HG02763 (cell line): ENCODE data around the gene ILRUN.
"Not testable (repeated sequence)": the region's sequence is repeated elsewhere in the genome, so short reads cannot be mapped to it uniquely, and the experiment has no call there.

Experiments used
- ATAC-seq: cut with Tn5 transposase; IDR thresholded peaks from one replicate; pipeline ENCODE4 v1.9.1; 2021; ENCODE audit warnings: mild to moderate bottlenecking, moderate library complexity; ENCODE audit not compliant: unreplicated experiment

ILRUN gene

DNA sequence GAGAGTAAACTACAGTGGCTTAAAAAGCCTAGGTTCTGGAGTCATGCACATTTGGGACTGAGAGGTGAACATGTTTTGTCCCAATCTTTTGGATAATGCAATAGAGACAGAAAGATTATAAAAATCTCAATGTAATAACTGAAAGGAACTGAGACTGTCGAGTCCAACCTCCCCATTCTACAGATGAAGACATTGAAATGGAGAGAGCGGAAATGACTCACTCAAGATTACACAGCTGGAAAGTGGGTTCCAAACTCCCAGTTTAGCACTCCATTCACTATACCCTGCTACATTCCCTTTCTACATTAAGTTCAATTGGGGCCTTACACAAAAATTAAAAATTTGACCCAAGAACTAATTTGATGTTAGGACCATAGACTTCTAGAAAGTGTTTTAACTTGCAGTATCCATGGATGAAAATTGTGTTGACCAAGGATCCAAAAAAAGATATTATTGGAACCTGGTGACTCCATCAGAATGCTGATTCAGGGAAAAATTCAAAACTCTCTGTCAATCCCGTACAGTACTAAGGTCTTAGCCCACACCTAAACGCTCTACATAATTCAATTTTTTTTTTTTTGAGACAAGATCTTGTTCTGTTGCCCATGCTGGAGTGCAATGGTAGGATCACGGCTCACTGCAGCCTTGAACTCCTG, 1.5 kb upstream of the ILRUN start:
- no peak for ATAC-seq

GRCh38 chr6:34697544-34697836, 923 bp upstream of the ILRUN start:
- ATAC-seq, result no peak

DNA sequence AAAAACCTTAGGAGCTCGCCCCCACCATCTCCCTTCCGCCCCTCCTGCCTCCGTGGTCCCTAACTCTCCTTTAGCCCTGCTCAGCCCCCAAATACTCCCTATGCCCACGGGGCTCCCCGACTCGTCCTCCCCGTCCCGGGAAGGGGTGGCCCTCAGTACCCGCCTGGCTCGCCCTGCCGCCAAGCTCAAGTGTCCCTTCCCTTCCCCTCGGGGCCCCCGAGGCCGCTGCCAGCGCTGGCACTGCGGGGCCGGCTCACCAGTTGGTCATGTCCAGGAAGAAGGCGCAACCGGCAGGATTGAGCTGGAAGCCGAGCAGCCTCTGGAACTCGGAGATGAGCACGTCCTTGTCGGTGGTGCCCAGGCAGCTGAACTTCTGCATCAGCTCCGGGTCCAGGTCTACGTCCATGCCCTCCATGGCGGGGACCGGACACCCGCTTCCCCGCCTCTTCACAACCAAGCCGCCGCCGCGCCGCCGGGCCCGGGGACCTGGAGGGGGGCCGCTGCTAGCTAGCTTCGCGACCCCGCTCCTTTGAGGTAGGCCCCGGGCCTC, 303 bp downstream of the ILRUN start:
- peak; percentile 33 for ATAC-seq

DNA sequence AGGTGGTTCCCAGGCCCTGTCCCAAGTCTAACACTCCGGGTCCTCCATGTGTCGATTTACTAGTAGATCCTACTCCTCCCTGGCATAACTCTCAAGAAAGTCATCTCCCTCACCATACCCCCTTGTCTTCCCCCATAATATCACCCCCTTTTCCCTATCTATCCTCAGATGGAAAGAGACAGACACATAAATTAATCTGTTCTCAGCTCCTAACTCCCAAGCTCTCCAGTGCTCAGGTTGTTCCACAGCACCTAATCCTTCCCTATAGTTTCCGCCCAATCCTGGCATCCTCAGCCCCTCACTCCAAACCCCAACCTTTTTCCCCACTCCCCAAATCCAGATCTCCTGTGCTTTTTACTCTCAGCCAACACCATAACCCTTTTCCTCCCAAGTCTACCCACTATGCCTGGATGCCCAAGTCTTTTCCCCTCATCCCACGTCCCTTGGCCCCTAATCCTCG, 808 bp downstream of the ILRUN start:
- no peak for ATAC-seq

DNA sequence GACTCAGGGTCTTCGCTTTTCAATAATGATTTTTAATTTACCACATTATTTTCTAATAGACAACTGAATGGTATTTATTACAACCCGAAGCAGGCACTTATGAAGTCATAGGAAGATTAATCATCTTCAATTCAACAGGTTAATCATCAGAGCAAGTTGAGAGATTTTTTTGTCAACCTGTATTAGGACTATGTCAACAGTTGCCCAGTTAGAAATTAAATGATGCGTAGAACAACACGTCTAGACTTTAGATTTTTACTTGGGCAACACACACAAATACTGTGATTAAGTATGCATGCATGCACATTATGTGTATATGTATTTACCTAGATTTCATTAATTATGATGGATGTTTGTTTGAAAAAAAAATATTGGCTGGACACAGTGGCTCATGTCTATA, 4.3 kb downstream of the ILRUN start:
- ATAC-seq, result no peak

DNA sequence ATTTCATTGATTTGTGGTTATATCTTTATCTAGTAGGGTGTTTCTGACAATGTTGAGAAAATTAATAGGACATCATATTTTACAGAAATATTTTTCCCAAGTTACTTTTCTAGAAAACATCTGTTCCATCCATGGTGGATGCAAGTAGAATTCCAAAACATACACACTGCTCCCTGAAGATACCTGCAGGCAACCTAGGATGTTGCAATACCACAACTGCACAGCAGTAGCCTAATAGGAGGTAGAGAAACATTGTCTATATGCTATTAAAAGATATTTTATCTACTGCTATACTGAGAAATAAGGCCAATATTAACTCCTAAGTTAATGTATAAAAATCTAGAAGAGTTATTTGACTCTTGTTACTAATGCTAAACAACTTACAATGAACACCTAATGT, 6.8 kb downstream of the ILRUN start:
- no peak for ATAC-seq

- ATAC-seq, result no peak
Observed at GRCh38 chr6:34688956-34689355, 7.6 kb downstream of the ILRUN start.

GRCh38 chr6:34684919-34685318, 11.6 kb downstream of the ILRUN start:
- ATAC-seq, result no peak

GRCh38 chr6:34684364-34684763, 12.2 kb downstream of the ILRUN start:
- ATAC-seq, result no peak

GRCh38 chr6:34680802-34681515, 15.6 kb downstream of the ILRUN start:
- no peak for ATAC-seq

- not testable (repeated sequence) for ATAC-seq
Observed at GRCh38 chr6:34680313-34680712, 16.3 kb downstream of the ILRUN start.

DNA sequence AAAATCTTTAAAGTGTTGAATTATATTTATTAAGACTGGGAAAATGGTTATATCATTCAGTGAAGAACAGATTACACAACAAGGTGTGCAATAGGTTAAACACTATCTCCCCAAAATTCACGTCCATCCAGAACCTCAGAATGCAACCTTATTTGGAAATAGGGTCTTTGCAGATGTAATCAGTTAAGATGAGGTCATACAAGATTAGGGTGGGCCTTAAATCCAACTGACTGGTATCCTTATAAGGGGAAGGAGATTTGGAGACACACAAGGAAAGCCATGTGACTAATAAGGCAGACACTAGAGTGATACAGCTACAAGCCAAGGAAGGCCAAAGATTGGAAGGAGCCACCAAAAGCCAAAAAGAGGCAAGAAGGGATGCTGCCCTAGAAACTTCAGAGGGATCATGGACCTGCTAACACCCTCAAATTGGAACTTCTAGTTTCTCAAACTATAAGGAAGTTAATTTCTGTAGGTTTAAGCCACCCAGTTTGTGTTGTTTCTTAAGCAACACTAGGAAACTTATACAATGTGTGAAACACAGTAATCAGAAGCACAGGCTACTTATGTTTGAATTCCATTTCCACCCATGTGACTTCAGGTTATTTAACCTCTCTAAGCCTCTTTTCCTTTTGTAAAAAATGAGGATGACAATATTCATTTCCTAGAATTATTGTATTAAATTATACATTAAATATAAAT, 16.9 kb downstream of the ILRUN start:
- no peak for ATAC-seq

- no peak for ATAC-seq
Observed at GRCh38 chr6:34676140-34676539, 20.4 kb downstream of the ILRUN start.

- not testable (repeated sequence) for ATAC-seq
Observed at GRCh38 chr6:34674930-34675329, 21.6 kb downstream of the ILRUN start.

DNA sequence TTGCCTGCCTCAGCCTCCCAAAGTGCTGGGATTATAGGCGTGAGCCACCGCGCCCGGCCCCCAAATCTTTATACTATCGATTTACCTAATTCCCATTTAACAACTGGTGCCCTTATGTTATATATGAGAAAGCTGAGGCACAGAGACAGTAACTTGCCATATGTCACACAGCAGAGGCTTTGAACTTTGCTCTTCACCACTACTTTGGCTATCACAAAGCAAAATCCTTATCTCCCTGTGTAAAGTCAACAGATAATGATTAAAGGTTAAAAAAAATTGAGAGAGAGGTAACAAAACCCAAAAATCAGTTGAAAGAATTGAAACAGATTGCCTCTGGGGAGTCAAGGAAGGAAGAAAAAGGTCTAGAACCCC, 22.3 kb downstream of the ILRUN start:
- no peak for ATAC-seq

DNA sequence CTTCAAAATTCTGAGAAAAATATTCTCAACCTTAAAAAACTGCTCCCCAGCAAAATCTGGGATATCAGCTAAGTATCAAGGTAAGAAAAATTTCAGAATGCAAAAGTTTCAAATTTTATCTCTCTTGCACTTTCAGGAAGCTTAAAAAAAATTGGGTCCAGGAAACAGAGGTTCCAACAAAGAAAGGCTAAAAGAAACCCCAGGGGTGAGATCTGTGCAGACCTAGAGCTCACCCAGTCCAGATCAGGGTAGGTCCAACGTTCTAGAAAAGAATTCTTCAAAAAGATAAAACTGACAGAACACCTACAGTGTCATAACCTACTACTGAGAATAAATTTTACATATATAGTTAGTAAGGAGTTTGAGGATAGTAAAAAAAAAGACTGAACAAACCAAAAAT, 23.5 kb downstream of the ILRUN start:
- no peak for ATAC-seq

DNA sequence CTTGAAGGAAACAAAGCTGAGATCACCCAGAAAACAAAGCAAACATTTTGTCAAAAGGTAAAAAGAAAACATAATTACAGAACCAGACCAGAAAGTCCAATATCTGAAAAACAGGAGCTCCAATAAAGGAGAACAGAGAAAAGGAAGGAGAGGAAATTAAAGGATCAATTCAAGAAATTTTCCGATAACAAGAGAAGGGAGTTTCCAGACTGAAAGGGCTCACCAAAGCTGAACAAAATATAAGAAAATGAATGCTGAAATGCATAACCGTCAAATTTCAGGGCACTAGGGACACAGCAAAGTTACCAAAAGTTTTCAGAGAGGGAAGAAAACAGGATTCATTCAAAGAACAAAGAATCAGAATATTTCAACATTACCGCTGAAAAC, 23.9 kb downstream of the ILRUN start:
- ATAC-seq, result no peak

- ATAC-seq, result peak; percentile 79
Observed at GRCh38 chr6:34671801-34672656, 24.5 kb downstream of the ILRUN start.

- ATAC-seq, result no peak
Observed at GRCh38 chr6:34671367-34671766, 25.2 kb downstream of the ILRUN start.

GRCh38 chr6:34668799-34669198, 27.8 kb downstream of the ILRUN start:
- not testable (repeated sequence) for ATAC-seq
